ENCODE data around the gene PHPT1.

PHPT1 gene

GRCh38 chr9:136829981-136830885, 19.0 kb upstream of the PHPT1 start:
- Histone ChIP-seq H3K4ac (ENCODE audit: low read length) (no peak overlapping the region), H4K8ac (ENCODE audit: low read depth, low read length) (no peak overlapping the region), H3K4me3 (ENCODE audit: low read length in 2 of 2) (no peak overlapping the region), H2AK5ac (ENCODE audit: low read depth, low read length) (no peak overlapping the region), H3K9ac (ENCODE audit: low read depth, low read length, poor library complexity) (no peak overlapping the region), H4K91ac (ENCODE audit: low read depth, low read length, poor library complexity) (no peak overlapping the region), H2BK15ac (ENCODE audit: low read length) (no peak overlapping the region), H3K79me1 (ENCODE audit: low read depth, low read length) (peaks cover 13% of the 10 kb centered on the region), H3K4me1 (ENCODE audit: control insufficient read depth in 2 of 2, insufficient read depth in 1 of 2, low read depth in 1 of 2, low read length in 2 of 2) (no peaks in the 10 kb centered on the region), H3K23ac (ENCODE audit: low read depth, low read length, poor library complexity) (peak overlapping the region; percentile 10), H3K36me3 (replicated peaks in 1 of 2; ENCODE audit: control insufficient read depth in 2 of 2, insufficient read depth in 2 of 2, low read length in 2 of 2) (peaks cover 70 to 84% of the 10 kb centered on the region in 2 donors), H2BK5ac (ENCODE audit: low read length) (no peak overlapping the region), H3K27me3 (ENCODE audit: control insufficient read depth in 3 of 3, insufficient read depth in 3 of 3, low read depth in 1 of 3, low read length in 3 of 3) (no peaks in the 10 kb centered on the region), H3K9me3 (replicated peaks in 1 of 2; ENCODE audit: control insufficient read depth in 2 of 2, insufficient read depth in 1 of 2, low read depth in 1 of 2, low read length in 2 of 2) (no peaks in the 10 kb centered on the region), H3K4me2 (ENCODE audit: insufficient read depth, low read length, poor library complexity, severe bottlenecking) (no peak overlapping the region), H2BK12ac (ENCODE audit: low read length) (no peak overlapping the region), H2BK120ac (ENCODE audit: low read depth, low read length) (no peak overlapping the region), H3K14ac (ENCODE audit: low read length) (no peak overlapping the region), H3K18ac (ENCODE audit: low read length) (no peak overlapping the region), H3K27ac (replicated peaks; ENCODE audit: low read length) (no peak overlapping the region), H2AFZ (ENCODE audit: low read length) (no peak overlapping the region)
- DNase-seq (ENCODE audit: low spot score): no peak
- no CpG with 5 or more reads among the region's 41 CpGs for WGBS, 2 donors (ENCODE audit: extremely low coverage in 2 of 2, insufficient read length in 2 of 2, insufficient replicate concordance in 1 of 2)

DNA sequence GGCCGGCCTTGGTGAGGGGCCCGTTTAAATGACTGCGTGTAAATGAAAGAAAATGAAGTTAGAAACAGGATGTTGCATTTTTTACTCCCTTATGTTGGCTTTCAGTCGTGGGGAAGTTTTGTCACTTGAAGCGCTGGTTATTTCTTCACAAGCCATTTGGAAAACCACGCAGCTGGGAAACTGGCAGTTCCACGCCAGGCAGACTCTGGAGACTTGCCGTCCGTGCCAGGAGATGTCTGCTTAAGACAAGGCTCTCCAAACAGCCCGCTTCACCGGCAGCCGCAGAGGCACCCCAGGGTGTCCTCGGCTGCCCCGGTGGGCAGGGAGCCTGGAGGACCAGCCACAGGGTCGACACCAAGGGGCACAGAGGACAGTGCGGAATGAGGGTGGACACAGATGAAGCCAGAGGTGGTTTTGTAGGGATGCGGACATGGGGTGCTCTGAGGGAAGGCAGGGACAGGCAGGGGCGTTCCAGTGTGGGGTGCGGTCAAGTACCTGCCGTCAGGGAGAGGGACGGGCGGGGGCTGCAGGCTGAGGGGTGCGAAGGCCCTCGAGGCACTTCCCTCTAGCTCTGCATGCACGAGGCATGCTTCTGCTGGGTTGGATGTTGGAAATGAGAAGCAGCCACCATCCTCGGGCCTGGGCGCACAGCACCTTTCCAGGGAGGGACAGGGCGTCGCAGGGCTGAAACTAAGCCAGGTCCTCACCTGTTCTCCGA, 18.0 kb upstream of the PHPT1 start:
- no peak overlapping the region for H2AK5ac ChIP-seq (ENCODE audit: low read depth, low read length)
- no peak overlapping the region for H2AFZ ChIP-seq (ENCODE audit: low read length)
- peaks cover 63 to 84% of the 10 kb centered on the region in 2 donors for H3K36me3 ChIP-seq (replicated peaks in 1 of 2; ENCODE audit: control insufficient read depth in 2 of 2, insufficient read depth in 2 of 2, low read length in 2 of 2)
- H3K4me2 ChIP-seq (ENCODE audit: insufficient read depth, low read length, poor library complexity, severe bottlenecking): no peak overlapping the region
- no peaks in the 10 kb centered on the region for H3K27me3 ChIP-seq (ENCODE audit: control insufficient read depth in 3 of 3, insufficient read depth in 3 of 3, low read depth in 1 of 3, low read length in 3 of 3)
- H2BK15ac ChIP-seq (ENCODE audit: low read length): no peak overlapping the region
- peak overlapping the region; percentile 14 for H3K9ac ChIP-seq (ENCODE audit: low read depth, low read length, poor library complexity)
- H3K23ac ChIP-seq (ENCODE audit: low read depth, low read length, poor library complexity): no peak overlapping the region
- H4K91ac ChIP-seq (ENCODE audit: low read depth, low read length, poor library complexity): no peak overlapping the region
- H4K8ac ChIP-seq (ENCODE audit: low read depth, low read length): no peak overlapping the region
- no peak overlapping the region for H2BK120ac ChIP-seq (ENCODE audit: low read depth, low read length)
- WGBS, 2 donors (ENCODE audit: extremely low coverage in 2 of 2, insufficient read length in 2 of 2, insufficient replicate concordance in 1 of 2): no CpG with 5 or more reads among the region's 30 CpGs
- no peak overlapping the region for H2BK5ac ChIP-seq (ENCODE audit: low read length)
- H3K4me3 ChIP-seq (ENCODE audit: low read length in 2 of 2): peak overlapping the region in 1 of 2 donors; percentile 16
- no peak overlapping the region for H3K4ac ChIP-seq (ENCODE audit: low read length)
- H3K27ac ChIP-seq (replicated peaks; ENCODE audit: low read length): no peak overlapping the region
- H2BK12ac ChIP-seq (ENCODE audit: low read length): no peak overlapping the region
- no peak for DNase-seq (ENCODE audit: low spot score)
- H3K18ac ChIP-seq (ENCODE audit: low read length): no peak overlapping the region
- H3K9me3 ChIP-seq (replicated peaks in 1 of 2; ENCODE audit: control insufficient read depth in 2 of 2, insufficient read depth in 1 of 2, low read depth in 1 of 2, low read length in 2 of 2): no peaks in the 10 kb centered on the region
- H3K4me1 ChIP-seq (ENCODE audit: control insufficient read depth in 2 of 2, insufficient read depth in 1 of 2, low read depth in 1 of 2, low read length in 2 of 2): no peaks in the 10 kb centered on the region
- no peak overlapping the region for H3K14ac ChIP-seq (ENCODE audit: low read length)
- peaks cover 9% of the 10 kb centered on the region for H3K79me1 ChIP-seq (ENCODE audit: low read depth, low read length)

GRCh38 chr9:136831720-136832104, 17.5 kb upstream of the PHPT1 start:
- H3K9ac ChIP-seq (ENCODE audit: low read depth, low read length, poor library complexity): no peak overlapping the region
- peaks cover 63 to 84% of the 10 kb centered on the region in 2 donors for H3K36me3 ChIP-seq (replicated peaks in 1 of 2; ENCODE audit: control insufficient read depth in 2 of 2, insufficient read depth in 2 of 2, low read length in 2 of 2)
- no peak overlapping the region for H2BK120ac ChIP-seq (ENCODE audit: low read depth, low read length)
- H3K14ac ChIP-seq (ENCODE audit: low read length): no peak overlapping the region
- H3K79me1 ChIP-seq (ENCODE audit: low read depth, low read length): peaks cover 5% of the 10 kb centered on the region
- peak overlapping the region in 1 of 2 donors; percentile 52 for H3K4me3 ChIP-seq (ENCODE audit: low read length in 2 of 2)
- H2BK5ac ChIP-seq (ENCODE audit: low read length): no peak overlapping the region
- DNase-seq (ENCODE audit: low spot score): no peak
- no peak overlapping the region for H3K4me2 ChIP-seq (ENCODE audit: insufficient read depth, low read length, poor library complexity, severe bottlenecking)
- no peaks in the 10 kb centered on the region for H3K4me1 ChIP-seq (ENCODE audit: control insufficient read depth in 2 of 2, insufficient read depth in 1 of 2, low read depth in 1 of 2, low read length in 2 of 2)
- H3K23ac ChIP-seq (ENCODE audit: low read depth, low read length, poor library complexity): peak overlapping the region; percentile 52
- H4K8ac ChIP-seq (ENCODE audit: low read depth, low read length): no peak overlapping the region
- no peaks in the 10 kb centered on the region for H3K27me3 ChIP-seq (ENCODE audit: control insufficient read depth in 3 of 3, insufficient read depth in 3 of 3, low read depth in 1 of 3, low read length in 3 of 3)
- no peak overlapping the region for H2BK15ac ChIP-seq (ENCODE audit: low read length)
- H3K4ac ChIP-seq (ENCODE audit: low read length): no peak overlapping the region
- H2AK5ac ChIP-seq (ENCODE audit: low read depth, low read length): no peak overlapping the region
- no peak overlapping the region for H2AFZ ChIP-seq (ENCODE audit: low read length)
- no peak overlapping the region for H4K91ac ChIP-seq (ENCODE audit: low read depth, low read length, poor library complexity)
- H2BK12ac ChIP-seq (ENCODE audit: low read length): no peak overlapping the region
- no CpG with 5 or more reads among the region's 23 CpGs for WGBS, 2 donors (ENCODE audit: extremely low coverage in 2 of 2, insufficient read length in 2 of 2, insufficient replicate concordance in 1 of 2)
- no peaks in the 10 kb centered on the region for H3K9me3 ChIP-seq (replicated peaks in 1 of 2; ENCODE audit: control insufficient read depth in 2 of 2, insufficient read depth in 1 of 2, low read depth in 1 of 2, low read length in 2 of 2)
- H3K27ac ChIP-seq (replicated peaks; ENCODE audit: low read length): no peak overlapping the region
- no peak overlapping the region for H3K18ac ChIP-seq (ENCODE audit: low read length)

- peaks cover 59 to 82% of the 10 kb centered on the region in 2 donors for H3K36me3 ChIP-seq (replicated peaks in 1 of 2; ENCODE audit: control insufficient read depth in 2 of 2, insufficient read depth in 2 of 2, low read length in 2 of 2)
- peak overlapping the region in 1 of 2 donors; percentile 25 for H3K4me3 ChIP-seq (ENCODE audit: low read length in 2 of 2)
- no peak overlapping the region for H2BK120ac ChIP-seq (ENCODE audit: low read depth, low read length)
- H2BK5ac ChIP-seq (ENCODE audit: low read length): no peak overlapping the region
- H3K23ac ChIP-seq (ENCODE audit: low read depth, low read length, poor library complexity): no peak overlapping the region
- no peak overlapping the region for H3K4ac ChIP-seq (ENCODE audit: low read length)
- H2BK12ac ChIP-seq (ENCODE audit: low read length): no peak overlapping the region
- H3K14ac ChIP-seq (ENCODE audit: low read length): no peak overlapping the region
- H2BK15ac ChIP-seq (ENCODE audit: low read length): no peak overlapping the region
- no CpG with 5 or more reads among the region's 9 CpGs for WGBS, 2 donors (ENCODE audit: extremely low coverage in 2 of 2, insufficient read length in 2 of 2, insufficient replicate concordance in 1 of 2)
- no peaks in the 10 kb centered on the region for H3K4me1 ChIP-seq (ENCODE audit: control insufficient read depth in 2 of 2, insufficient read depth in 1 of 2, low read depth in 1 of 2, low read length in 2 of 2)
- H3K27me3 ChIP-seq (ENCODE audit: control insufficient read depth in 3 of 3, insufficient read depth in 3 of 3, low read depth in 1 of 3, low read length in 3 of 3): no peaks in the 10 kb centered on the region
- no peak overlapping the region for H2AK5ac ChIP-seq (ENCODE audit: low read depth, low read length)
- no peak overlapping the region for H3K9ac ChIP-seq (ENCODE audit: low read depth, low read length, poor library complexity)
- no peaks in the 10 kb centered on the region for H3K9me3 ChIP-seq (replicated peaks in 1 of 2; ENCODE audit: control insufficient read depth in 2 of 2, insufficient read depth in 1 of 2, low read depth in 1 of 2, low read length in 2 of 2)
- H3K18ac ChIP-seq (ENCODE audit: low read length): no peak overlapping the region
- H4K8ac ChIP-seq (ENCODE audit: low read depth, low read length): no peak overlapping the region
- H3K4me2 ChIP-seq (ENCODE audit: insufficient read depth, low read length, poor library complexity, severe bottlenecking): no peak overlapping the region
- H3K79me1 ChIP-seq (ENCODE audit: low read depth, low read length): peaks cover 7% of the 10 kb centered on the region
- no peak for DNase-seq (ENCODE audit: low spot score)
- H3K27ac ChIP-seq (replicated peaks; ENCODE audit: low read length): no peak overlapping the region
- H2AFZ ChIP-seq (ENCODE audit: low read length): no peak overlapping the region
- no peak overlapping the region for H4K91ac ChIP-seq (ENCODE audit: low read depth, low read length, poor library complexity)
These were observed 16.6 kb upstream of the PHPT1 start for GRCh38 chr9:136832581-136832980.

Measured in neuronal stem cell (in vitro differentiated cells).